ENCODE data around the gene ARHGAP22. TPM values are rescaled to one million over a fixed set of nuclear protein-coding genes. Genes with fewer than 3 reads are reported as not detected.

ARHGAP22 gene
- polyA plus RNA-seq, 1 donor from 2014 or later, result 0.15 TPM

DNA sequence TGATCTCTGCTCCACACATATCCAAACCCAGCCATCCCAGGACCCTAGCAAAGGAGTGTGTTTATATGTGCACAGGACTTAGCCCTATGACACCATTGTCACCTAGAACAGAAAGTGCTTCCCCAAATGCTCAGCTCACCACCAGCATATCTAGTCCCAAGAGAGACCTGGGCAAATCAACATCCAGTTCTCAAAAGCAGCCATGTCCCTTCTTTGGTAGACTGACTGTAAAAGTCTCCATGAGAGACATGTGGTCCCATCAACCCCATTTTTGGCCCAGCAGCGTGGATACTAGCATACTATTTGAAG is 20.9 kb upstream of the ARHGAP22 start:
- Histone ChIP-seq H3K4me2 (ENCODE audit: low read length) (no peak overlapping the region), H3K27ac (ENCODE audit: low read length) (no peak overlapping the region), H2AFZ (ENCODE audit: low read depth, low read length) (no peak overlapping the region), H3K9me2 (ENCODE audit: insufficient read depth, low read length) (no peaks in the 10 kb centered on the region), H3F3A (ENCODE audit: insufficient read depth, low read length, poor library complexity, severe bottlenecking) (no peaks in the 10 kb centered on the region), H4K20me1 (ENCODE audit: insufficient read depth) (no peaks in the 10 kb centered on the region), H3K27me3 (ENCODE audit: insufficient read depth, low read depth, low read length) (no peaks in the 10 kb centered on the region), H3K79me2 (replicated peaks; ENCODE audit: insufficient read depth, low read length) (no peaks in the 10 kb centered on the region), H3K4me3 (ENCODE audit: low read length) (no peak overlapping the region), H3K9me3 (ENCODE audit: low read length) (no peaks in the 10 kb centered on the region), H3K36me3 (ENCODE audit: insufficient read depth, low read length) (no peaks in the 10 kb centered on the region), H3K9ac (ENCODE audit: low read length) (no peak overlapping the region)
- TF ChIP-seq TAF1 (IDR thresholded peaks at IDR 0.05; ENCODE audit: low read depth) (no peak), SMC3 (conservative IDR thresholded peaks at IDR 0.05; ENCODE audit: poor library complexity) (no peak), EZH2 (IDR thresholded peaks at IDR 0.05; ENCODE audit: borderline replicate concordance, insufficient read depth, low read length, poor library complexity, severe bottlenecking) (no peak), EP300 (conservative IDR thresholded peaks at IDR 0.05; ENCODE audit: poor library complexity, severe bottlenecking) (no peak), MXI1 (conservative IDR thresholded peaks at IDR 0.05; ENCODE audit: poor library complexity, severe bottlenecking) (no peak), POLR2AphosphoS5 (IDR thresholded peaks at IDR 0.05) (no peak), RAD21 (conservative IDR thresholded peaks at IDR 0.05) (no peak)
- TF ChIP-seq, protein P1, sequence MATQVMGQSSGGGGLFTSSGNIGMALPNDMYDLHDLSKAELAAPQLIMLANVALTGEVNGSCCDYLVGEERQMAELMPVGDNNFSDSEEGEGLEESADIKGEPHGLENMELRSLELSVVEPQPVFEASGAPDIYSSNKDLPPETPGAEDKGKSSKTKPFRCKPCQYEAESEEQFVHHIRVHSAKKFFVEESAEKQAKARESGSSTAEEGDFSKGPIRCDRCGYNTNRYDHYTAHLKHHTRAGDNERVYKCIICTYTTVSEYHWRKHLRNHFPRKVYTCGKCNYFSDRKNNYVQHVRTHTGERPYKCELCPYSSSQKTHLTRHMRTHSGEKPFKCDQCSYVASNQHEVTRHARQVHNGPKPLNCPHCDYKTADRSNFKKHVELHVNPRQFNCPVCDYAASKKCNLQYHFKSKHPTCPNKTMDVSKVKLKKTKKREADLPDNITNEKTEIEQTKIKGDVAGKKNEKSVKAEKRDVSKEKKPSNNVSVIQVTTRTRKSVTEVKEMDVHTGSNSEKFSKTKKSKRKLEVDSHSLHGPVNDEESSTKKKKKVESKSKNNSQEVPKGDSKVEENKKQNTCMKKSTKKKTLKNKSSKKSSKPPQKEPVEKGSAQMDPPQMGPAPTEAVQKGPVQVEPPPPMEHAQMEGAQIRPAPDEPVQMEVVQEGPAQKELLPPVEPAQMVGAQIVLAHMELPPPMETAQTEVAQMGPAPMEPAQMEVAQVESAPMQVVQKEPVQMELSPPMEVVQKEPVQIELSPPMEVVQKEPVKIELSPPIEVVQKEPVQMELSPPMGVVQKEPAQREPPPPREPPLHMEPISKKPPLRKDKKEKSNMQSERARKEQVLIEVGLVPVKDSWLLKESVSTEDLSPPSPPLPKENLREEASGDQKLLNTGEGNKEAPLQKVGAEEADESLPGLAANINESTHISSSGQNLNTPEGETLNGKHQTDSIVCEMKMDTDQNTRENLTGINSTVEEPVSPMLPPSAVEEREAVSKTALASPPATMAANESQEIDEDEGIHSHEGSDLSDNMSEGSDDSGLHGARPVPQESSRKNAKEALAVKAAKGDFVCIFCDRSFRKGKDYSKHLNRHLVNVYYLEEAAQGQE (IDR thresholded peaks at IDR 0.05; ENCODE audit: borderline replicate concordance), result no peak
- TF ChIP-seq, protein P2, sequence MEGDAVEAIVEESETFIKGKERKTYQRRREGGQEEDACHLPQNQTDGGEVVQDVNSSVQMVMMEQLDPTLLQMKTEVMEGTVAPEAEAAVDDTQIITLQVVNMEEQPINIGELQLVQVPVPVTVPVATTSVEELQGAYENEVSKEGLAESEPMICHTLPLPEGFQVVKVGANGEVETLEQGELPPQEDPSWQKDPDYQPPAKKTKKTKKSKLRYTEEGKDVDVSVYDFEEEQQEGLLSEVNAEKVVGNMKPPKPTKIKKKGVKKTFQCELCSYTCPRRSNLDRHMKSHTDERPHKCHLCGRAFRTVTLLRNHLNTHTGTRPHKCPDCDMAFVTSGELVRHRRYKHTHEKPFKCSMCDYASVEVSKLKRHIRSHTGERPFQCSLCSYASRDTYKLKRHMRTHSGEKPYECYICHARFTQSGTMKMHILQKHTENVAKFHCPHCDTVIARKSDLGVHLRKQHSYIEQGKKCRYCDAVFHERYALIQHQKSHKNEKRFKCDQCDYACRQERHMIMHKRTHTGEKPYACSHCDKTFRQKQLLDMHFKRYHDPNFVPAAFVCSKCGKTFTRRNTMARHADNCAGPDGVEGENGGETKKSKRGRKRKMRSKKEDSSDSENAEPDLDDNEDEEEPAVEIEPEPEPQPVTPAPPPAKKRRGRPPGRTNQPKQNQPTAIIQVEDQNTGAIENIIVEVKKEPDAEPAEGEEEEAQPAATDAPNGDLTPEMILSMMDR (IDR thresholded peaks at IDR 0.05; ENCODE audit: poor library complexity, severe bottlenecking), result no peak

DNA sequence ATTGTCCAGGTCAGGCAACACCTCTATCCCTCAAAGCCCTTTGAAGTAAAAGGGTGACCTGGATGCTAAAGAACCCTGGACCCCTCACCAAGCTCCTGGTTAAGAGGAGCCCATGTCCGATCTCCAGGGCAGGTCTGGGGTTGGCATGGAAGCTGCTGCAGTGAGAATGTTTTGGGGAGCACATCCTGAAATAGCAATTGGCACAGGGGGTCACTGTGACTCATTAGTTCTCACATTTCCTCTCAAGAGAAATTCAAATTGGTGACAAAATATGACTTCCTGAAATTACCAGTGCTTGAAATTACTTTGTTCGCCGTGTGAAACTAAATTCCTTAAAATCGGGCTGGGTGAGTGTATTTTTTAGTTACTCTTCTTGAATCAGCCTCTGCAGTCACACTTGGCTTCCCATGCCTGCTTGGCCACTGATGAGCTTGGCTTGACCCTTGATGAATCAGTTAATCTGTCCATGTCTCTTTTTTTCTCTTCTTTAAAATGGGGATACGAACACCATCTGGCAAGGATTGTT is 18.8 kb upstream of the ARHGAP22 start:
- no peak overlapping the region for H3K9ac ChIP-seq (ENCODE audit: low read length)
- H3K27me3 ChIP-seq (ENCODE audit: insufficient read depth, low read depth, low read length), result no peaks in the 10 kb centered on the region
- H4K20me1 ChIP-seq (ENCODE audit: insufficient read depth), result no peaks in the 10 kb centered on the region

More for the DNA sequence above, 18.8 kb upstream of the ARHGAP22 start:
- Histone ChIP-seq H3F3A (ENCODE audit: insufficient read depth, low read length, poor library complexity, severe bottlenecking) (no peaks in the 10 kb centered on the region), H3K4me3 (ENCODE audit: low read length) (no peak overlapping the region), H3K4me2 (ENCODE audit: low read length) (no peak overlapping the region), H3K9me3 (ENCODE audit: low read length) (no peaks in the 10 kb centered on the region), H3K9me2 (ENCODE audit: insufficient read depth, low read length) (no peaks in the 10 kb centered on the region), H3K36me3 (ENCODE audit: insufficient read depth, low read length) (no peaks in the 10 kb centered on the region), H2AFZ (ENCODE audit: low read depth, low read length) (no peak overlapping the region), H3K27ac (ENCODE audit: low read length) (no peak overlapping the region), H3K79me2 (replicated peaks; ENCODE audit: insufficient read depth, low read length) (no peaks in the 10 kb centered on the region)
- TF ChIP-seq, protein P1 (IDR thresholded peaks at IDR 0.05; ENCODE audit: borderline replicate concordance), result no peak
- no peak for TF ChIP-seq TAF1 (IDR thresholded peaks at IDR 0.05; ENCODE audit: low read depth)
- no peak for TF ChIP-seq EZH2 (IDR thresholded peaks at IDR 0.05; ENCODE audit: borderline replicate concordance, insufficient read depth, low read length, poor library complexity, severe bottlenecking)
- TF ChIP-seq MXI1 (conservative IDR thresholded peaks at IDR 0.05; ENCODE audit: poor library complexity, severe bottlenecking), result no peak
- TF ChIP-seq POLR2AphosphoS5 (IDR thresholded peaks at IDR 0.05), result no peak
- TF ChIP-seq RAD21 (conservative IDR thresholded peaks at IDR 0.05), result no peak
- TF ChIP-seq SMC3 (conservative IDR thresholded peaks at IDR 0.05; ENCODE audit: poor library complexity), result no peak
- TF ChIP-seq EP300 (conservative IDR thresholded peaks at IDR 0.05; ENCODE audit: poor library complexity, severe bottlenecking), result no peak

Data from neural cell (in vitro differentiated cells).